H9 (cell line): ENCODE measurements around the gene EFNA1. TPM values are rescaled to one million over a fixed set of nuclear protein-coding genes. Genes with fewer than 3 reads are reported as not detected.

ENCODE experiments used
- DNase-seq: peaks from one replicate; pipeline ENCODE4 v3.0.0-alpha.2; 2017
- H2AFZ ChIP-seq: one replicate; pipeline ENCODE4 v1.6.1; 2013; ENCODE audit warnings: mild to moderate bottlenecking, low read length, control low read depth, moderate library complexity
- H2AK5ac ChIP-seq: 2 replicates; pipeline ENCODE4 v1.6.1; 2013; ENCODE audit warnings: low read length, control low read depth, mixed read lengths; ENCODE audit not compliant: insufficient read length
- H2BK120ac ChIP-seq: one replicate; pipeline ENCODE4 v1.6.1; 2013; ENCODE audit warnings: low read depth, mild to moderate bottlenecking, low read length, control low read depth, inconsistent platforms; ENCODE audit not compliant: poor library complexity, severe bottlenecking
- H2BK12ac ChIP-seq: 2 replicates; pipeline ENCODE4 v1.6.1; 2013; ENCODE audit warnings: low read length, control low read depth, mixed read lengths, low read depth; ENCODE audit not compliant: insufficient read length
- H2BK15ac ChIP-seq: 2 replicates; pipeline ENCODE4 v1.6.1; 2013; ENCODE audit warnings: low read depth, low read length, control low read depth
- H2BK20ac ChIP-seq: one replicate; pipeline ENCODE4 v1.6.1; 2013; ENCODE audit warnings: low read depth, mild to moderate bottlenecking, low read length, control low read depth, inconsistent platforms; ENCODE audit not compliant: poor library complexity, severe bottlenecking
- H2BK5ac ChIP-seq: 2 replicates; pipeline ENCODE4 v1.6.1; 2013; ENCODE audit warnings: low read length, control low read depth, mixed read lengths; ENCODE audit not compliant: insufficient read length
- H3K14ac ChIP-seq: 2 replicates; pipeline ENCODE4 v1.6.1; 2013; ENCODE audit warnings: low read length, control low read depth; ENCODE audit not compliant: insufficient read depth
- H3K18ac ChIP-seq: 2 replicates; pipeline ENCODE4 v1.6.1; 2013; ENCODE audit warnings: low read depth, mild to moderate bottlenecking, mixed read lengths, low read length, control low read depth; ENCODE audit not compliant: insufficient read length
- H3K23ac ChIP-seq: 2 replicates; pipeline ENCODE4 v1.6.1; 2013; ENCODE audit warnings: low read length, control low read depth, mixed read lengths, low read depth; ENCODE audit not compliant: insufficient read length
- H3K23me2 ChIP-seq: 2 replicates; pipeline ENCODE4 v1.6.1; 2013; ENCODE audit warnings: low read depth, mild to moderate bottlenecking, mixed read lengths, low read length, control low read depth; ENCODE audit not compliant: insufficient read length, poor library complexity, severe bottlenecking
- H3K27ac ChIP-seq: 2 replicates; pipeline ENCODE4 v1.5.1; 2013; ENCODE audit warnings: low read length, control low read depth, mixed read lengths, low read depth; ENCODE audit not compliant: insufficient read length
- H3K27me3 ChIP-seq: 2 replicates; pipeline ENCODE4 v1.6.1; 2013; ENCODE audit warnings: low read length, control low read depth, inconsistent platforms; ENCODE audit not compliant: insufficient read depth
- H3K4ac ChIP-seq: 2 replicates; pipeline ENCODE4 v1.6.1; 2013; ENCODE audit warnings: low read depth, mild to moderate bottlenecking, control low read depth, inconsistent platforms, low read length, moderate library complexity
- H3K4me1 ChIP-seq: 2 replicates; pipeline ENCODE4 v1.6.1; 2013; ENCODE audit warnings: low read length, control low read depth, inconsistent platforms; ENCODE audit not compliant: insufficient read depth
- H3K4me2 ChIP-seq: 2 replicates; pipeline ENCODE4 v1.6.1; 2013; ENCODE audit warnings: low read length, control low read depth, mixed read lengths; ENCODE audit not compliant: insufficient read length, insufficient read depth
- H3K56ac ChIP-seq: 2 replicates; pipeline ENCODE4 v1.6.1; 2013; ENCODE audit warnings: low read depth, mild to moderate bottlenecking, mixed read lengths, low read length, control low read depth; ENCODE audit not compliant: insufficient read length
- H3K79me1 ChIP-seq: 2 replicates; pipeline ENCODE4 v1.6.1; 2013; ENCODE audit warnings: low read depth, mild to moderate bottlenecking, moderate library complexity, low read length, control low read depth, inconsistent platforms; ENCODE audit not compliant: insufficient read depth, poor library complexity, severe bottlenecking
- H3K79me2 ChIP-seq: 2 replicates; pipeline ENCODE4 v1.6.1; 2013; ENCODE audit warnings: low read length, control low read depth, inconsistent platforms; ENCODE audit not compliant: insufficient read depth
- H3K9ac ChIP-seq: 2 replicates; pipeline ENCODE4 v1.6.1; 2013; ENCODE audit warnings: low read length, control low read depth, mixed read lengths; ENCODE audit not compliant: insufficient read length; ENCODE audit errors: extremely low read depth
- H3K9me3 ChIP-seq: one replicate; pipeline ENCODE4 v1.6.1; 2013; ENCODE audit warnings: low read depth, low read length, inconsistent platforms; ENCODE audit not compliant: control insufficient read depth
- H3T11ph ChIP-seq: one replicate; pipeline ENCODE4 v1.6.1; 2013; ENCODE audit warnings: mild to moderate bottlenecking, low read length, control low read depth, inconsistent platforms
- H4K20me1 ChIP-seq: one replicate; pipeline ENCODE4 v1.6.1; 2013; ENCODE audit not compliant: control insufficient read depth, insufficient read length, insufficient read depth
- H4K5ac ChIP-seq: 2 replicates; pipeline ENCODE4 v1.6.1; 2013; ENCODE audit warnings: low read depth, mild to moderate bottlenecking, mixed read lengths, low read length, control low read depth; ENCODE audit not compliant: insufficient read length
- H4K8ac ChIP-seq: replicated peaks from 2 replicates; pipeline ENCODE4 v1.6.1; 2013; ENCODE audit warnings: low read length, control low read depth, mixed read lengths, low read depth; ENCODE audit not compliant: insufficient read length
- H4K91ac ChIP-seq: 2 replicates; pipeline ENCODE4 v1.6.1; 2013; ENCODE audit warnings: low read depth, mild to moderate bottlenecking, moderate library complexity, mixed read lengths, low read length, control low read depth; ENCODE audit not compliant: insufficient read length
- H3K27ac Mint-ChIP-seq, 3 experiments: 2 replicates in 2 of 3; 3 replicates in 1 of 3; pipeline ENCODE4 v1.8.0; 2020 to 2021; ENCODE audit warnings: mixed read lengths in 3 of 3, mild to moderate bottlenecking in 1 of 3, moderate library complexity in 1 of 3
- H3K27me3 Mint-ChIP-seq: 2 replicates; pipeline ENCODE4 v1.8.0; 2021; ENCODE audit warnings: low read depth, mild to moderate bottlenecking, moderate library complexity, mixed read lengths
- H3K36me3 Mint-ChIP-seq, 3 experiments: 2 replicates in 2 of 3; 3 replicates in 1 of 3; pipeline ENCODE4 v1.8.0; 2020 to 2021; ENCODE audit warnings: low read depth in 3 of 3, mixed read lengths in 3 of 3; ENCODE audit not compliant: insufficient read depth in 1 of 3
- H3K4me1 Mint-ChIP-seq, 2 experiments: 2 replicates each; pipeline ENCODE4 v1.8.0; 2020; ENCODE audit warnings: mixed read lengths in 2 of 2
- H3K4me3 Mint-ChIP-seq, 2 experiments: 2 replicates in 1 of 2; 3 replicates in 1 of 2; pipeline ENCODE4 v1.8.0; 2020 to 2021; ENCODE audit warnings: mild to moderate bottlenecking in 2 of 2, mixed read lengths in 2 of 2, moderate library complexity in 1 of 2
- H3K9me3 Mint-ChIP-seq, 2 experiments: 2 replicates in 1 of 2; 3 replicates in 1 of 2; pipeline ENCODE4 v1.8.0; 2020; ENCODE audit warnings: mild to moderate bottlenecking in 2 of 2, mixed read lengths in 2 of 2, moderate library complexity in 1 of 2
- WGBS: extraction: QIAGEN DNeasy Blood & Tissue Kit; methylation state at CpG from one replicate; pipeline ENCODE4 v1.1.7; 2013; ENCODE audit warnings: missing lambda C conversion rate, low lambda C conversion rate, mixed read lengths; ENCODE audit not compliant: insufficient read length; ENCODE audit errors: extremely low coverage; 5-methylcytosine and 5-hydroxymethylcytosine counted together
- total RNA-seq: library from RNA; stranded (reverse); gene quantifications from 2 replicates; pipeline ENCODE4 v1.2.1, GENCODE V29; 2021
- TF ChIP-seq, protein P1 (sequence below): fragments of 200-600 bp; sonication (generic); conservative IDR thresholded peaks from 3 replicates; pipeline ENCODE4 v1.8.0; 2021; ENCODE audit warnings: antibody characterized with exemption, mild to moderate bottlenecking

EFNA1 gene
- total RNA-seq, 1 experiment from 2014 or later = 1.4 TPM

DNA sequence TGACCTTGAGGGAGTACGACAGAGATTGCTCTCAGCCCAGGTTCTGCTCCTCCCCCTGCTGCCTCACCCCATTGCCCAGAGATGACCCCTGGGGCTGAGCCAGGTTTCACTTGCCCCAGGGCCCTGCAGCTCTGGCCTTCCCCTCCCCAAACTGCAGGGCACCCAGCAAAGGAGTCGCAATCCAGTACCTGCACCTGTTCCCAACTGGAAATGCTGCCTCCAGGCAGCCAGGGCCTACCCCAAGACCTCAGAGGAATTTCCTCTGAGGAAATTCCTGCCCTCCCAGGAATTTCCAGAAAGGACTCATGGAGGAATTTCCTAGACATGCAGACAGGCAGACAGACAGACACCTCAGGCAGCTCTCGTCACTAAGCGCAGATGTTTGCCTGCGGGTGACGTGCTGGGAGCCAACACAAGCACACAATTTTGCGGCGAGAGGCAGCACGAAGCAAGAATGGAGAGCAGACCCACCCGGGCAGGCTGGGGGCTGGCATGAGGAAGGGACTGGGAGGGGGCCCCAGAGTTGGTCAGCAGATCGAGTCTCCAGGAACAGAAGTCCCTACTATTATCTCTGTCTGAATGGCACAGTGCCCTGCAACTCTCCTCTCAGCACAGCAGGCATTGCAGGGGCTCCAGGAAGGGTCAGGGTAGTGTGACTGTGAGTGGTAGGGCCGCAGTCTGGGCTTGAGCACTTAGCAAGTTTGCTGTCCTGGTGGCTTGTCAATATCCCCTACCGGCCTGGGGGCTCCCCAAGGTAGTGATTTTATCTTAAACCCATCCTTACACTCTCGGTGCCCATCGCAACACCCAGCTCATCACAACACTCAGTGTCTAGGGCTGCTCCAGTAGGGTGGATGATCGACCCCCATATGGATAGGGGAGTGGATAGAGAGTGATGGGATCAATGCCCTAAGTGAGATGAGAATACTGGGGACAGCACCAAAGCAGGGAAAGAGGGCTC, 2.9 kb upstream of the EFNA1 start:
- Histone ChIP-seq H4K91ac (no peak overlapping the region), H4K8ac (no peak overlapping the region), H4K20me1 (peaks cover 2% of the 10 kb centered on the region), H3K18ac (no peak overlapping the region), H3K4ac (no peak overlapping the region), H2BK15ac (no peak overlapping the region), H3K4me1 (no peaks in the 10 kb centered on the region; the same call in 1 of the 2 replicates), H2AFZ (no peak overlapping the region), H3K14ac (no peak overlapping the region), H3K9ac (no peak overlapping the region), H3K23me2 (peaks cover 23% of the 10 kb centered on the region), H3K27ac (no peak overlapping the region), H3K79me1 (no peaks in the 10 kb centered on the region), H3K27me3 (peaks cover 34% of the 10 kb centered on the region; the same call in 1 of the 2 replicates), H3K9me3 (no peaks in the 10 kb centered on the region), H3K4me2 (no peak overlapping the region), H3K56ac (no peak overlapping the region), H2BK20ac (no peak overlapping the region), H2BK5ac (no peak overlapping the region), H3T11ph (no peak overlapping the region), H3K79me2 (no peaks in the 10 kb centered on the region), H2AK5ac (no peak overlapping the region), H2BK120ac (no peak overlapping the region), H2BK12ac (no peak overlapping the region), H4K5ac (no peak overlapping the region), H3K23ac (no peak overlapping the region)
- TF ChIP-seq, protein P1, sequence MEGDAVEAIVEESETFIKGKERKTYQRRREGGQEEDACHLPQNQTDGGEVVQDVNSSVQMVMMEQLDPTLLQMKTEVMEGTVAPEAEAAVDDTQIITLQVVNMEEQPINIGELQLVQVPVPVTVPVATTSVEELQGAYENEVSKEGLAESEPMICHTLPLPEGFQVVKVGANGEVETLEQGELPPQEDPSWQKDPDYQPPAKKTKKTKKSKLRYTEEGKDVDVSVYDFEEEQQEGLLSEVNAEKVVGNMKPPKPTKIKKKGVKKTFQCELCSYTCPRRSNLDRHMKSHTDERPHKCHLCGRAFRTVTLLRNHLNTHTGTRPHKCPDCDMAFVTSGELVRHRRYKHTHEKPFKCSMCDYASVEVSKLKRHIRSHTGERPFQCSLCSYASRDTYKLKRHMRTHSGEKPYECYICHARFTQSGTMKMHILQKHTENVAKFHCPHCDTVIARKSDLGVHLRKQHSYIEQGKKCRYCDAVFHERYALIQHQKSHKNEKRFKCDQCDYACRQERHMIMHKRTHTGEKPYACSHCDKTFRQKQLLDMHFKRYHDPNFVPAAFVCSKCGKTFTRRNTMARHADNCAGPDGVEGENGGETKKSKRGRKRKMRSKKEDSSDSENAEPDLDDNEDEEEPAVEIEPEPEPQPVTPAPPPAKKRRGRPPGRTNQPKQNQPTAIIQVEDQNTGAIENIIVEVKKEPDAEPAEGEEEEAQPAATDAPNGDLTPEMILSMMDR = no peak
- Mint-ChIP-seq H3K9me3 (no peaks in the 10 kb centered on the region; a peak in 1 of 5 replicates), H3K4me3 (peak overlapping the region in 1 of 2 experiments; percentile 61; a peak in 1 of 5 replicates), H3K36me3 (no peaks in the 10 kb centered on the region; a peak in 1 of 7 replicates), H3K27me3 (peaks cover 92% of the 10 kb centered on the region), H3K4me1 (peaks cover 37 to 54% of the 10 kb centered on the region in 2 experiments), H3K27ac (peak overlapping the region in 2 of 3 experiments; percentile 20 to 73; a peak in 1 of 7 replicates)
- no CpG with 5 or more reads among the region's 16 CpGs for WGBS
- peak; percentile 51 for DNase-seq
